Activated T-helper 1 cell treated with anti-CD3 and anti-CD28 coated beads, Interleukin-12 subunit alpha, Interleukin-12 subunit beta, Interleukin-2, Interleukin-4 antibody, amounts not matched to agents 30 ng/mL and 10 ng/mL and 1 ng/mL, durations not matched to agents 14 hours and 24 hours and 36 hours (primary cell): ENCODE measurements around the gene CFTR. TPM values are rescaled to one million over a fixed set of nuclear protein-coding genes. Genes with fewer than 3 reads are reported as not detected.

Source experiments
- DNase-seq: peaks from one replicate; pipeline ENCODE4 v3.0.0; 2021; ENCODE audit warnings: low spot score
- H3K27ac Mint-ChIP-seq: one replicate; pipeline ENCODE4 v1.8.0; 2021; ENCODE audit warnings: mild to moderate bottlenecking, mixed read lengths
- H3K27me3 Mint-ChIP-seq: one replicate; pipeline ENCODE4 v1.8.0; 2022; ENCODE audit warnings: mild to moderate bottlenecking, moderate library complexity, mixed read lengths; ENCODE audit not compliant: insufficient read depth
- H3K36me3 Mint-ChIP-seq: one replicate; pipeline ENCODE4 v1.8.0; 2021; ENCODE audit warnings: low read depth, mixed read lengths
- H3K4me1 Mint-ChIP-seq: one replicate; pipeline ENCODE4 v1.8.0; 2021; ENCODE audit warnings: low read depth, mixed read lengths
- H3K4me3 Mint-ChIP-seq: one replicate; pipeline ENCODE4 v1.8.0; 2021; ENCODE audit warnings: mild to moderate bottlenecking, moderate library complexity, mixed read lengths
- H3K9me3 Mint-ChIP-seq: one replicate; pipeline ENCODE4 v1.8.0; 2021; ENCODE audit warnings: mixed read lengths
- intact Hi-C: fragments of 100-400 bp; cut with micrococcal nuclease; formaldehyde crosslinking; loops from one replicate; pipeline ENCODE4 v1.15.1; 2024
- total RNA-seq: library from RNA; stranded (reverse); gene quantifications from 2 replicates; pipeline ENCODE4 v1.2.3, GENCODE V29; 2022

Gene CFTR
- total RNA-seq, 1 donor from 2014 or later = not detected

DNA sequence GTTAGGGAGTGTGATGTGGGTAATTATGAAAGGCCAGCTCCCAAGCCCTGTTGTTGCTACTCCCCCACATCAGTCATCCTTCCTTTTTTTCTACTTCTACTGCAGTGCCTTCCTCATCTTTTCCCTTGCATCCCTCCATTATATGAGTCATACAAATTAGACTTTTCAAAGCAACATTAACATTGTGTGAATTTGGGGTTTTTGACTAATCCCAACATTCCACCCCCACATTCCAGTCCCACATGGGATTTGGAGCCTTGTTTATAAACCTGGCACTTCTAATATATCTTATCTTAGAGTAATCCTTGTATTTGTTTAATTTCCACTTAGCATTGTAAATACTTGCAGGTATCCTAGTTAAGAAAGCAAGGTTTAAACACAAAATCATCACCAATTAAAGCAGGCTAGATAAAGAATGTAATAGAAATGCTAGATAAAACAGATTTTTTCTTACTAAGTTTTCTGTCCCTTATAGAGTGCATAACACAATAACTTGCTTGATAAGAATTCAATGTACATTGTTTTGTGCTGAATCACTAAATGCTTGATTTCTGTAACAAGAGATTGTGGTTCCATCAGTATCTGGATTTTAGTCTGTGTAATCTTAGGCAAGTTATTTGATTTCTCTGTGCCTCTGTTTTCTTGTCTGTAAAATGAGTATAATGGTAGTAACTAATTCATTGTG is 165.8 kb downstream of the CFTR start:
- H3K9me3 Mint-ChIP-seq = no peaks in the 10 kb centered on the region
- no peaks in the 10 kb centered on the region for H3K36me3 Mint-ChIP-seq
- no peak overlapping the region for H3K4me3 Mint-ChIP-seq
- no peak for DNase-seq
- no peaks in the 10 kb centered on the region for H3K27me3 Mint-ChIP-seq
- no peak overlapping the region for H3K27ac Mint-ChIP-seq
- intact Hi-C loops = no loop called here
- no peaks in the 10 kb centered on the region for H3K4me1 Mint-ChIP-seq

DNA sequence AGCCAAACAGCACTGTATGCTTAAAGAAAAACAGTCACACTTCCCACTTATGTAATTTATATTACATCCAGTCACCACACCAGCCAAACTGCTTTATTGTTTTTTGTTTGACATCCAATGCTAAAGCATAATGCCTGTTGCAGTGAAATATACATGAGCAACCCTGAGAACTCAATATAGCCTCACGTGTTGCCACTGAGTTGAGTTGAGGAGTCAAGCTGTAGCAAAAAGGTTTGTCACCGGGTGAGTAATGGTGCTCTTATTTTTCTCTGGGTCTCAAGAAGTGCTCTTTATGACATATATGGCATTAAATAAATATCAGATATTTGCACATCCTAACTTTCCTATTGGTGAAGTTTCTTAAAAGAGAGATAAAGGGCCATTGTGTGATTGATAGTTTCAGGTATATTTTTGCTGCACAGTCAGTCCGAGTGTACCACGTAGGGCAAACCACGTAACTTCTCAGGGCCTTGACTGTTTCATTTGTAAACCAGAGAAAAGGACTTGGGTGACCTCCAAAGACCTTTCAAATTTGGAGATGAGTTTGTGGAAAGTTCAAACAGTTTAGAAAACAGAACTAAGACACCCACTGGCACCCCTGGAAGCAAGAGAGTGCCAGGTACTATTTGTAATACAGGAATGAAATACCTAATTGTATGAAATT is 168.5 kb downstream of the CFTR start:
- Mint-ChIP-seq H3K9me3 (no peaks in the 10 kb centered on the region), H3K27ac (no peak overlapping the region), H3K27me3 (no peaks in the 10 kb centered on the region), H3K36me3 (no peaks in the 10 kb centered on the region), H3K4me1 (no peaks in the 10 kb centered on the region), H3K4me3 (no peak overlapping the region)
- intact Hi-C loops = no loop called here
- no peak for DNase-seq

DNA sequence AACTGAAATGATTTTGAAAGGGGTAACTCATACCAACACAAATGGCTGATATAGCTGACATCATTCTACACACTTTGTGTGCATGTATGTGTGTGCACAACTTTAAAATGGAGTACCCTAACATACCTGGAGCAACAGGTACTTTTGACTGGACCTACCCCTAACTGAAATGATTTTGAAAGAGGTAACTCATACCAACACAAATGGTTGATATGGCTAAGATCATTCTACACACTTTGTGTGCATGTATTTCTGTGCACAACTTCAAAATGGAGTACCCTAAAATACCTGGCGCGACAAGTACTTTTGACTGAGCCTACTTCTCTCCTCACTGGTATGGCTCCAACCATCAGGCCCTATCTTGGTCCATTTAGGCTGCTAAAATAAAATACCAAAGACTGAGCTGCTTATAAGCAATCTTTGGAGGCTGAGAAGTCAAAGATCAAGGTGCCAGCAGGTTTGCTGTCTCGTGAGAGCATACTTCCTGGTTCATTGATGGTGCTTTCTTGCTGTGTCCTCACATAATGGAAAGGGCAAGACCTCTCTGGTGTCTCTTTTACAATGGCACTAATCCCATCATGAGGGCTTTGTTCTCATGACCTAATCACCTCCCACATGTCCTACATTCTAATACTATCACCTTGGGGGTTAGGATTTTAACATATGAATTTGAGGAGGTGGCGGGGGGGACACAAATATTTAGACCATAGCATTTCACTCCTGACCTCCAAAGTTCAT is 173.3 kb downstream of the CFTR start:
- Mint-ChIP-seq H3K4me1 (no peaks in the 10 kb centered on the region), H3K9me3 (no peaks in the 10 kb centered on the region), H3K27me3 (no peaks in the 10 kb centered on the region), H3K27ac (no peak overlapping the region), H3K4me3 (no peak overlapping the region), H3K36me3 (no peaks in the 10 kb centered on the region)
- intact Hi-C loops = no loop called here
- no peak for DNase-seq

DNA sequence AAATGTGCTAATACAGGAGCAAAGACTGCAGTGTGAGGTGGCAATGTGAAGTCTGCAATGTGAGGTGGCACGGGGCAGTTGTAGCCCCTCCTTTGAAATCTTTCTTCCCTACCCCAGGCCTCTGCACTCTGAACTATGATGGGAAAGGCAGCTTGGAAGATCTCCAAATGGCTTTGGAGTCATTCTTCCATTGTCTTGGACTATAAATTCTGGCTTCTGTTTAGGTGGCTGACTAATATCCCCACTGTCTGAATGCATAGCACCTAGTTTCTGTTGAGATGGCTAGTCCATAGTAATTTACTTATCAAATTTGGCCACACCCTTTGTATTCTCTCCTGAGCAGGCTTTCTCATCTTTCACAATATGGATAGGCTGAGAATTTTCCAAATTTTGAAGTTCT is 175.0 kb downstream of the CFTR start:
- Mint-ChIP-seq H3K27me3 (peaks cover 2% of the 10 kb centered on the region), H3K4me3 (no peak overlapping the region), H3K4me1 (no peaks in the 10 kb centered on the region), H3K36me3 (no peaks in the 10 kb centered on the region), H3K27ac (no peak overlapping the region), H3K9me3 (no peaks in the 10 kb centered on the region)
- DNase-seq = no peak
- intact Hi-C loops = no loop called here

DNA sequence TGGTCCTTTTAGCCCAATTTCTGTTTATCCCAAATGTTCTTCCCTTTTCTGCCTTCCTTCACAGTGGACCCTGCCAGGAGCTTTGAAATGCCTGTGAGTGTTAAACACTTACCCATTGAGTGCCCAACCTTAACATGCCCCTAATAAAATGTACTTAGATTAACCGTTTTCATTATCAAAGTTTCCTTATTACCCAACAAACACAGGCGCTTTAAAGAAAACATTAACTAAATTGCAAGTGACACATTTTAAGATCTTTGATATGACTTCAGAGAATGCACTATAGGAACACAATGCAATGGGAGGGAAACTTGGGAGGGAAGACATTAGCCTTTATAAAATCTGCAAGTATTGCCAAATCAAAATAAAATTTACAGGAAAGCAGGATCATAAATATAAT is 177.0 kb downstream of the CFTR start:
- no peaks in the 10 kb centered on the region for H3K36me3 Mint-ChIP-seq
- no peaks in the 10 kb centered on the region for H3K4me1 Mint-ChIP-seq
- H3K9me3 Mint-ChIP-seq = no peaks in the 10 kb centered on the region
- H3K27ac Mint-ChIP-seq = no peak overlapping the region
- no peak overlapping the region for H3K4me3 Mint-ChIP-seq
- H3K27me3 Mint-ChIP-seq = peaks cover 2% of the 10 kb centered on the region
- DNase-seq = no peak
- intact Hi-C loops = no loop called here

DNA sequence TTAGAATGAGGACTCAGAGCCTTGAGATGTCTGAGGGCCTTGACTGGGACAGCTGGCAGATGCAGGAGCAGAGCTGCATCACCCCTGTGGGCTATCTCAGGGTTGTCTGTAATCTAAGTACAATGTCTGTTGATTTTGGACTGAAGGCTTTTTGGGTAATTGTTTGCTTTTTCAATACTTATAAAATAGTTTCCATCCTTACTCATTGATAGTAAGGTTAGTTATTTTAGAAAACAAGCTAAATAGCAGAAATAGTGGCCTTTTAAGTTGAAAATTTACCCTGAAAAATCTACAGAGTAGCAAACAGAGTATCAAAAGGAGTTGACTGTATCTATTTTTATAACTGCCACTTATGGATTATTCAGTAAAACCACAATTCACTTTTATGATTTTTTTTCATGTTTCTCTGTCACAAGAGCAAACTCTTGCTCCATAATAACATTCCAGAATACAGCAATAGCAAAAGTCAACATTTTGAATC is 179.7 kb downstream of the CFTR start:
- no peak overlapping the region for H3K27ac Mint-ChIP-seq
- no peaks in the 10 kb centered on the region for H3K36me3 Mint-ChIP-seq
- no peaks in the 10 kb centered on the region for H3K9me3 Mint-ChIP-seq
- DNase-seq = no peak
- intact Hi-C loops = no loop called here
- no peak overlapping the region for H3K4me3 Mint-ChIP-seq
- H3K27me3 Mint-ChIP-seq = peaks cover 2% of the 10 kb centered on the region
- H3K4me1 Mint-ChIP-seq = no peaks in the 10 kb centered on the region

DNA sequence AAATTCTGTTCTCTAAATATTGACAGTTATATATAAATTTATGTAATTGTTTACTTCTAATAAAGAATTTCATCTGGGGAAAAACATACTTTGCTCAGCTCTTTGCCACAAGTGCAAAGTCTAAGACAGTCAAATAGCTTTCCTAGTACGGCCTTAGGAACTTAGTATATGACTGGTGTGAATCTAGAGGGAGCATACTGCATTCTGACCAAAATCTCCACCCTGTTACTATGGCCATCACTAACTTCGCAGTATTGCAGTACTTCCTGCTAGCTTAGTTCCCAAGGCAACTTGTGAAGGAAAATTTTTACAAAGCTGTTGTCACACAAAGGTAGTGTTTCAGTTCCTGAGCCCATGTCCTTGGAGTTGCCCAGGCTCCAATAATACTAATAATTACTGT is 181.5 kb downstream of the CFTR start:
- H3K4me3 Mint-ChIP-seq = no peak overlapping the region
- intact Hi-C loops = no loop called here
- H3K36me3 Mint-ChIP-seq = no peaks in the 10 kb centered on the region
- DNase-seq = no peak
- no peaks in the 10 kb centered on the region for H3K4me1 Mint-ChIP-seq
- H3K9me3 Mint-ChIP-seq = no peaks in the 10 kb centered on the region
- no peak overlapping the region for H3K27ac Mint-ChIP-seq
- H3K27me3 Mint-ChIP-seq = peaks cover 2% of the 10 kb centered on the region

DNA sequence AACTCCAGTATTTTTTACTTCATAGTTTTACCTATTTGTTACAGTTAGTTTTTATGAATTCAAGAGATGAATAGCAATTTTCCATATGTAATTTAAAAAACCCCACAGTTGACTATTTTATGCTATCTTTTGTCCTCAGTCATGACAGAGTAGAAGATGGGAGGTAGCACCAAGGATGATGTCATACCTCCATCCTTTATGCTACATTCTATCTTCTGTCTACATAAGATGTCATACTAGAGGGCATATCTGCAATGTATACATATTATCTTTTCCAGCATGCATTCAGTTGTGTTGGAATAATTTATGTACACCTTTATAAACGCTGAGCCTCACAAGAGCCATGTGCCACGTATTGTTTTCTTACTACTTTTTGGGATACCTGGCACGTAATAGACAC is 184.2 kb downstream of the CFTR start:
- Mint-ChIP-seq H3K9me3 (no peaks in the 10 kb centered on the region), H3K27ac (no peak overlapping the region), H3K4me1 (no peaks in the 10 kb centered on the region), H3K36me3 (no peaks in the 10 kb centered on the region), H3K27me3 (peaks cover 1% of the 10 kb centered on the region), H3K4me3 (no peak overlapping the region)
- no peak for DNase-seq
- intact Hi-C loops = no loop called here

DNA sequence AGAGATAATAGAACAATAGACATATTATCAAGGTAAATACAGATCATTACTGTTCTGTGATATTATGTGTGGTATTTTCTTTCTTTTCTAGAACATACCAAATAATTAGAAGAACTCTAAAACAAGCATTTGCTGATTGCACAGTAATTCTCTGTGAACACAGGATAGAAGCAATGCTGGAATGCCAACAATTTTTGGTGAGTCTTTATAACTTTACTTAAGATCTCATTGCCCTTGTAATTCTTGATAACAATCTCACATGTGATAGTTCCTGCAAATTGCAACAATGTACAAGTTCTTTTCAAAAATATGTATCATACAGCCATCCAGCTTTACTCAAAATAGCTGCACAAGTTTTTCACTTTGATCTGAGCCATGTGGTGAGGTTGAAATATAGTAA is 185.5 kb downstream of the CFTR start:
- intact Hi-C loops = no loop called here
- Mint-ChIP-seq H3K4me1 (no peaks in the 10 kb centered on the region), H3K27ac (no peak overlapping the region), H3K9me3 (no peaks in the 10 kb centered on the region), H3K4me3 (no peak overlapping the region), H3K36me3 (no peaks in the 10 kb centered on the region), H3K27me3 (peaks cover 2% of the 10 kb centered on the region)
- DNase-seq = no peak

DNA sequence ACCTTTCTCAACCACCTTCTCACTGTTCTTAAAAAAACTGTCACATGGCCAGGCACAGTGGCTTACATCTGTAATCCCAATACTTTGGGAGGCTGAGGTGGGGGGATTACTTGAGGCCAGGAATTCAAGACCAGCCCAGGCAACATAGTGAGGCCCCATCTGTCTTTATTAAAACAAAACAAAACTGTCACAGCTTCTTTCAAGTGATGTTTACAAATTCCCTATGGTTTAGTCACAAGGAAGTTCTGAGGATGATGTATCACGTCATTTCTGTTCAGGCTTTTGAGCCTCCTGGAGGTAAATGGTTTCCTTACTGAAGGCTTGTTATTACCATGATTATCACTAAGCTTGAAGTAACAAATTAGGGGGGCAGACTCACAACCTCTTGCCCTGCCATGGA is 186.2 kb downstream of the CFTR start:
- no peak overlapping the region for H3K27ac Mint-ChIP-seq

DNA sequence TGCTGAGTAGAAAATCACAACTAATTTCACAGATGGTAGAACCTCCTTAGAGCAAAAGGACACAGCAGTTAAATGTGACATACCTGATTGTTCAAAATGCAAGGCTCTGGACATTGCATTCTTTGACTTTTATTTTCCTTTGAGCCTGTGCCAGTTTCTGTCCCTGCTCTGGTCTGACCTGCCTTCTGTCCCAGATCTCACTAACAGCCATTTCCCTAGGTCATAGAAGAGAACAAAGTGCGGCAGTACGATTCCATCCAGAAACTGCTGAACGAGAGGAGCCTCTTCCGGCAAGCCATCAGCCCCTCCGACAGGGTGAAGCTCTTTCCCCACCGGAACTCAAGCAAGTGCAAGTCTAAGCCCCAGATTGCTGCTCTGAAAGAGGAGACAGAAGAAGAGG is 186.9 kb downstream of the CFTR start:
- Mint-ChIP-seq H3K27me3 (peaks cover 2% of the 10 kb centered on the region), H3K4me1 (no peaks in the 10 kb centered on the region), H3K36me3 (no peaks in the 10 kb centered on the region), H3K27ac (no peak overlapping the region), H3K9me3 (no peaks in the 10 kb centered on the region), H3K4me3 (no peak overlapping the region)
- DNase-seq = no peak
- intact Hi-C loops = no loop called here

More for the DNA sequence above, 186.2 kb downstream of the CFTR start:
- H3K4me1 Mint-ChIP-seq = no peaks in the 10 kb centered on the region
- H3K4me3 Mint-ChIP-seq = no peak overlapping the region
- H3K36me3 Mint-ChIP-seq = no peaks in the 10 kb centered on the region
- no peak for DNase-seq
- peaks cover 2% of the 10 kb centered on the region for H3K27me3 Mint-ChIP-seq
- intact Hi-C loops = no loop called here
- no peaks in the 10 kb centered on the region for H3K9me3 Mint-ChIP-seq

DNA sequence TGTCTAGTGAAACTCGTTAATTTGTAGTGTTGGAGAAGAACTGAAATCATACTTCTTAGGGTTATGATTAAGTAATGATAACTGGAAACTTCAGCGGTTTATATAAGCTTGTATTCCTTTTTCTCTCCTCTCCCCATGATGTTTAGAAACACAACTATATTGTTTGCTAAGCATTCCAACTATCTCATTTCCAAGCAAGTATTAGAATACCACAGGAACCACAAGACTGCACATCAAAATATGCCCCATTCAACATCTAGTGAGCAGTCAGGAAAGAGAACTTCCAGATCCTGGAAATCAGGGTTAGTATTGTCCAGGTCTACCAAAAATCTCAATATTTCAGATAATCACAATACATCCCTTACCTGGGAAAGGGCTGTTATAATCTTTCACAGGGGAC is 187.6 kb downstream of the CFTR start:
- no peaks in the 10 kb centered on the region for H3K36me3 Mint-ChIP-seq
- no peak overlapping the region for H3K4me3 Mint-ChIP-seq
- intact Hi-C loops = no loop called here
- DNase-seq = no peak
- H3K4me1 Mint-ChIP-seq = no peaks in the 10 kb centered on the region
- H3K27ac Mint-ChIP-seq = no peak overlapping the region
- H3K27me3 Mint-ChIP-seq = peaks cover 2% of the 10 kb centered on the region
- H3K9me3 Mint-ChIP-seq = no peaks in the 10 kb centered on the region

DNA sequence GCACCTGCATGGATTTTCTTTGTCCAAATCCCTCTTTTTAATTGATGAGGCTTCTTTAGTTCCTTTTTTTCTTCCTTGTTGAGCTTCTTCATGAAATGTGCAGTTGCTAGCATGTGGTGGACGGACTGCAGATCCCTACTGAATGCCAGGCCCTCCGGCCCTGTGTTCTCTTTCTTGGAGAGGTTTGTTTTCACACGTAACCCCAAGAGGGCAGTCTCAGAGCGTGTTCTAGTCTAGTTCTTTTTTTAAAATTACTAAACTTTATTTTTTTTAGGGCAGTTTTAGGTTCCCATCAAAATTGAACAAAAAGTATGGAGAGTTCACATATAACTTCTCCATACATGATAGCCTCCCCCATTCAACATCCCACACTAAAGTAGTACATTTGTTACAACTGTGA is 190.0 kb downstream of the CFTR start:
- Mint-ChIP-seq H3K4me3 (no peak overlapping the region), H3K27me3 (peaks cover 2% of the 10 kb centered on the region), H3K4me1 (no peaks in the 10 kb centered on the region), H3K9me3 (no peaks in the 10 kb centered on the region), H3K27ac (no peak overlapping the region), H3K36me3 (no peaks in the 10 kb centered on the region)
- intact Hi-C loops = no loop called here
- no peak for DNase-seq
